HG03432 (cell line): ENCODE results near the gene VPS4B.

ENCODE experiments used
- ATAC-seq: cut with Tn5 transposase; IDR thresholded peaks from one replicate; pipeline ENCODE4 v1.9.1; 2021; ENCODE audit warnings: mild to moderate bottlenecking, moderate library complexity; ENCODE audit not compliant: unreplicated experiment

Gene VPS4B

DNA sequence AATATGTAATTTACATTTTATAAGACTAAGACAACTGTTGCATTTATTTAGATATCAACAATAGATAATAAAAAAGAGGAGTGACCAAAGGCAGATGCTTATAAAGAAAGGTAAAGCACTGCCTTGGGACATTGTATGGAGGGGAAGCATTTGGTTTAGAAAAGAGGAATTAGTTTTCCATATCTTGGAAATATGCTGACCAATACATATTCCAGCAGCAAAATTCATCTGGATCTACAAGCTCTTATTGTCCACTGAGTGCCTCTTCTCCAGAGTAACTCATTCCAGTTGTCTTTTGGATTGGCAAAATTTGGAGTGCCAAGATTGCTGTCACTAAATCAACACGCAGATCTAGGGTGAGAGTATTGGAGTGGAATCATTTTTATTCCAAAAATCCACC lies 8.9 kb upstream of the VPS4B start:
- no peak for ATAC-seq

DNA sequence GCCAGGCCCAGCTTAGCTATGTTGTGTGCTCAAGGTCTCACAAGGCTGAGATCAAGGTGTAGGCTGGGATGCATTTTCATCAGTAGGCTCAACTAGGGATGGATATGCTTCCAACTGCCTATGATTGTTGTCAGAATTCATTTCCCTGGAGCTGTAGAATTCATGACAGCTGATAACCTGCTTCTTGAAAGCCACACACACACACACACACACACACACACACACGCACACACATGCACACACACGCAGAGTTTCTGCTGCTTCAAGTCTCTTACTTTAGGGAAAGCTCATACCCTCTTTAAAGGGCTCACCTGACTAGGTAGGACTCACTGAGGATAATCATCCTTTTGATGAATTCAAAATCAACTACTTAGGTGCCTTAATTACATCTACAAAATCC lies 8.2 kb upstream of the VPS4B start:
- ATAC-seq, result no peak

DNA sequence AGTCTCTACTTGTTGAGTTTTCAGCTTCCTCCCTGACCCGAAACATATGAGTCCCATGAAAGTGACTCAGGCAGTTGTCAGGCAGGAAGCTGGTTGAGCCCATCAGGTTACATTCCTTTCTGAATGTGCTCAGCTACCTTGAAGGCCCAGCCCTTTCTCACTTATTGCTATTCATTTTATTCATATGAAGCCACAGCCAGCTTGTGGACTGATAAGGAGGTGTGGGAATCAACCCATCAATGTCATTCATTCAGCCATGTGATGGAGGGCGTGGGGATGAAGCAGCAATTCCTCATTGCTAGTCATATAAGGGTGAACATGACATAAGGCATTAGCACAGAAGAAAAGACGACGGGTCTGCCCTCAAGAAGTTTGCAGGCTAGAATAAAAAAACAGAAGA lies 5.3 kb upstream of the VPS4B start:
- ATAC-seq, result no peak

DNA sequence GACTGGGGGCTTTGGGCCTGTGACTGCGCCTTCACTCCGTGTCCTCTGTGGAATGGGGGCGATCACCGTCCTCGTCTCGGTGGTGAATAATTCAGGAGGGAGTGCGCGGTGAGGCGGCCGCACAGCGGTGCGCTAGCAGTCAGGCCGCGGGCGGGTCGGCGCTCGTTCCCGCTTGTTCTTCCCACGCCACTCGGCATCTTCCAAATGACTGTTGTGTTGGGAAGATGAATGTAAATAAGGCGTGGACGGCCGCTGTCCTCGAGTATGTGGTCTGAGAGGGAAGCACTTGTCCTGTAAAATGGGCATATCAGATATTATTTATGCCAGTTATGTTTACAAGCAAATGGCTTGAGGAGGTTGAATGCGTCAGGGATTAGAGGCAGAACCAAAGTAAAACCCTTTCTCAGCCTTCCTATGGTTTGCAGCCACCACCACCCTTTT lies 608 bp upstream of the VPS4B start:
- peak; percentile 35 for ATAC-seq

DNA sequence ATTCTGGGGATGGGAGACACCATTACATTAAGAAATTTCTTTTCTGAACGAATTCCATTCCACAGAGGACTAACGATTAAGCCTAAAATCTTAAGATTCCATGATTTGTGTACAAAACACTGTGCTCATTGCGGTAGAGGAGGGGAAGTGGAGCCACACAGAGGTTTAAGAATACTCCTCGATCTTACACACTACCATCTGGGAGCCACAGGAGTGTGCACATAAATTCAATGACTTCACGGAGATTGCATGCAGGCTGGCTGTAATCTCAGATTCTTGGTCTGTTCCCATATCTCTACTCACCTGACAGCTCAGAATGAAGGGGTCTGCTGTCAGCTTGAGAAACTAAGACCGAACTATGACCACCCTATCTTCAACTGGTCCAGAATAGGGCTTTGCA lies 762 bp downstream of the VPS4B start:
- ATAC-seq, result no peak

DNA sequence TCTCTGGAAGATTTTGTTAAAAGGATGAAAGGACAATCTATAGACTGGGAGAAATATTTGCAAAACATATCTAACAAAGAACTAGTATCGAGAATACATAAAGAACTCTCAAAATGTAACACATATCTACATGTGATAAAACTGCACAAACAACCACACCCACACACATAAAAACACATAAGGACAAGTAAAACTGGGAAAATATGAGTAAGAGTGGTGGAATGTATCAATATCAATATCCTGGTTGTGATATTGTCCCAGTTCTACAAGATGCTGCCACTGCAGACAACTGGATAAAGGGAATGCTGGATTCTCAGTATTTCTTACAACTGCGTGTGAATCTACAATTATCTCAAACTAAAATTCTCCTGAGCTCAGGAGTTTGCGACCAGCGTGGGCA lies 9.3 kb downstream of the VPS4B start:
- ATAC-seq, result no peak

DNA sequence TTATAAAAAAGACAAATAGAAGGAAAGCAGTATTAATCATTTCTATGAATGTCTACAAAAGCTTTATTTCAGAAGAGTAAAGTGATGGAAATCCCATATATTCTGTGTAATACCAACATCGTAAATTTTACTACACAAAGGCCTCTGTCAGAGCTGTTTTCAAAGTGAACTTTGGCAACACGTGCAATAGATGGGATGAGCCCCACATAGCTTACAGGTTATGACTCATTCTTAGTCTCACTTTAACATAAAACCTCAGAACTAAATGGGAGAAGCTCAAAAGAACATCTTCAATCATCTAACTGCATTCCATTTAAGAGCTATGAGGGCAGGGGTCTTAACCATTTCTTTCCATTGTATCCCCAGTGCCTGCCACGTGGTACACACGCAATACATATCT lies 11.5 kb downstream of the VPS4B start:
- ATAC-seq, result no peak

DNA sequence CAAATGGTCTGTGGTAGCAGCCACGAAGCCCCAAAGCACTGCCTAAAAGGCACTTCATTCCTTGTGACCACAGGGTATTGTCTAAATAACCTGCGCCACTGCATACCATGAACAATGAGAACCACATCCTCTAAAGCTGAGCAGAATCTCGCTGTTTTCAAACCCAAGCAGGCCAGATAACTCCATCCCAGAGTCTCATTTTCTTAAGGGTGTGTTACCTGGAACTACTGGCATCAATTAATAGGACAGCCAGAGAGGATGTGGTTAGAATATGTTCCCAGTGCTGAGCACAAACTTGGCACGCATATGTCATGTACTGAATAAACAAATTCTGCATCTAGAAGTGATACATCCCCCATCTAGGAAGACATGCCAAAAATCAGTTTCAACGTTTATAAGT lies 13.0 kb downstream of the VPS4B start:
- no peak for ATAC-seq

DNA sequence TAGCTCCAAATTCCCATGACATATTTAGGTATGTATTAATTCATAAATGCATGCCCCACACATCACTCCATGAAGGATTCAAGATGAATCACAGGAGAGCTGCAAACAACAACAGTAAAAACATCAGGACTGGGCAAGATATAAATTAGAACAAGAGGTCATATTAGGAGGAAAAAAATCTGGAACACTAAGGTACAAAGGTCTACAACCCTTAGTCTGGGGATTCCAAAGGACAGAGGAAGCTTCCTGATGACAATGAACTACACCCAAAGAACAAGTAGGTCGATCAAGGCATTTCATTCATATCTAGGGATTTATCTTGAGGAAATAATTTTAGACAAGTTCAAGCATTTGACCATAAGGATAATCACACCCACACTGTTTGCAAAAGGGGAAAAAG lies 14.5 kb downstream of the VPS4B start:
- no peak for ATAC-seq

DNA sequence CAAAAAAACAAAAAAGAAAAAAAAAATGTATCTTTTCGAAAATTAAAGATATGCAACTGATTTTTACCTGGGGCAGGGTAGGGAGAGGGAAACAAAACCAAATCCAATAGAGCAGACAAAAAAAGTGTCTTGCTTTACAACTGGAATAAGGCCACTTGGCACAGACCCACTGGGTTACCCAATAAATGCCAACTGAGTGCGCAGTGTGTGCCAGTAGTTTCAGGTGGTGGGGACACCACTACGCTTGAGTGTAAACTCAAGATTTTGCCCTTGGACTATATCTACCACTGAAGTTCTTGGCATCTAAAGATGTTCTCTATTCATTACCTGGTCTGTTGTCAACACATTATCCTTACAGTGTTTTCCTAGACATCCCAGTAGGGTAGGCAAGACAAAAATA lies 16.3 kb downstream of the VPS4B start:
- no peak for ATAC-seq

DNA sequence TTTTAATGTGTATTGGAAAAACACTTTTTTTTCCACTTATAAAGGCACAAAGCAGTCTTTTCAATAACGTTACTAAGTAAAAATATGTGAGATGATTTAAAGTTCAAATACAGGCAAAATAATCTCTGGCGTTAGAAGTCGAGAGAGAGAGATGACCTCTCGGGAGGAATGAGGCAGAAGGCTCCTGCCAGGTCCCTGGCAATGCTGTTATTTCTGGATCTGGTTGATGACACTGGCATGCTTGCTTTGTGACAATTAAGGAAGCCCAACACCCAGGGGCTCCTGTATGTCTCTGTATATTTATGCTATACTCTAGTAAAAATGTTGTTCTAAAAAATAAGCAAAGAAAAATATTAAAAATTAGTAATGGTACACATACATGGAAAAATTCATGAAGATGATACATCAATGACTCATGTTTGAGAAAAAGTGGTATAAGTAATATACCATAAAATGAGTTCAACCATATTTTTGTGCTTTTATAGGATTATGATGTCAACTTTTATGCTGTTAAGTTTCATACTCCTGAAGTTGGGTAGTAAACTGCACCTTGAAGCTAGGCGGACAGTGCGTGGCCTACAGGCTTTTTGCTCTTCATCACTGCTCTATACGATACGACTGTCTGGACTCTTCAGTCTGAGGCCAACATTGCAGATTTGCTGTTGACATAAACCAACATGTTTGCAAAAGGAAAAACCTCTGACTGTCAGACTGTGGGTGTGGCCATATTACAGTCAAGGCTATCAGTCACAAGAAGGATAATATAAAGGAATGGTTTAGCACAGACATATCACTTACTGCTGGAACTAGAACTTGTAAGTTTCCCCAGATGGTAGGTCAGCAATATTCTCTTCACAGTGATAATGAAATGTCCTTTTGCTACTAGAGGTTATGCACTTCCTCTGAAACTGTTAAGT lies 19.8 kb downstream of the VPS4B start:
- no peak for ATAC-seq

DNA sequence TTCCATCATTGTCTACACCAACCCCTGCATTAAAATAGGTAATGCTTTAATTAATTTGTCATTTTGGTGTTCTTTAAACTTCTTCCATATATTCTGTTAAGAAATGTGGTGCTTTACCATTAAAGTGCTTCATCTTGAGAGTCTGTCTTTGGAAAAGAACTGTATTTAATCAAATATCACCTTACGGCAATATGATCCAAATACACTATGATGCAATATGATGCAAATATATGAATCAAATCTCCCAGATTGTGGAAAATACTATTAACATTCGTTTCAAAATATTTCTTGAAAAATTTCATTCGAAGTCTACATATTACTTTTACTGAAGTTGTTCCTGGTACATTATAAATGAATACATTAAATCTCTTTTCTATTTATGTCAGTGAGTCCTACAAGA lies 23.0 kb downstream of the VPS4B start:
- no peak for ATAC-seq

DNA sequence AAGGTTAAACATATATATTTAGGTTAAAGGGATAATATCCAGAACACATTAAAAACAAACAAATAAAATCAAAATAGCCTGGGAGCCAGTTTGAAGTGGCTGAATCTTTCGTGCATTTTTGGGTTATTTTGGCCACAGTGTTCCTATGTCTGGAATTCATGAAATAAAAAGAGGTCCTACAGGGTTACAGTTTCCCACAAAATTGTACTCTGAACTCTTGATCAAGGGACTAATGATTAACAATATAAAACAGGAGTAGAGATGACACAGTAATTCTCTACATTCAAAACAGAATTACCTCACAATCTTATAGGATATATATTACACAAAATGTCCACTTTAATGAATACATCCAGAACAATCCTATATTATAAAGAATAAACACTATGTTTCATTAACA lies 24.9 kb downstream of the VPS4B start:
- ATAC-seq, result no peak

DNA sequence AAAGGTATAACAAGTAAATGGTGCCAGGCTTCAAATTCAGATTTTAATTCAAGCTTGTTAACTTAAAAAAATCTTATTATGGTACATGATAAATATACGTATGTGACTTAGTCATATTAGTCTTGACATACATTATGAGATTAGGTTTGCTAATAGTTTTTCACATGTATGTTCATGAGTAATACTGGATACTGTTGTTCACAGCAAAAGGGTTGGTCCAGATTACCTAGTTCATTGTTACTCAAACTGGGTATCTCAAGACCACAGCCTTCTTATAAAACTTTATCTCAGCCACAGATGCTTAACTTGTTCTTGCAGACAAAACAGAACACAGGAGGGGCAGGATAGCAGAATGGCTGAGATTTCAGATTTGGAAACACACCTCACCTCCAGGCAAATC lies 26.8 kb downstream of the VPS4B start:
- ATAC-seq, result no peak

DNA sequence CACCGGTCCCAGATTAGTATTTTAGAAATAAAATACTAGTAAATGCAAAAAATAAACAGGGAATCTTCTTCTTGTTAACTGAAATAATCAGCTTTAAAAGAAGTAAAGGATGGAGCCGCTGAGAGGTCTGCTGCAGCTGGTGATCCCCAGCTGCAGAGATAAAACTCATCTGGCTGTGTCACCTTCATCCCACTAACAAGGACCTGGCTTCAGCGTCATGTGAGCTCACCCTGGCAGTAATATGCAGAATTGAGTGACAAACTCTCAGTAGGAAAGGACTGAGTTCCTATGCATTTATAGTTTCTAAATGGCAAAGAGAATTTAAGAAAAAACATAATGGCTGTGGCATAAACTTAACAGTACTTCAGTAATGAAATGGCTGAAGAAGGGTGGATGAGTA lies 27.3 kb downstream of the VPS4B start:
- no peak for ATAC-seq

DNA sequence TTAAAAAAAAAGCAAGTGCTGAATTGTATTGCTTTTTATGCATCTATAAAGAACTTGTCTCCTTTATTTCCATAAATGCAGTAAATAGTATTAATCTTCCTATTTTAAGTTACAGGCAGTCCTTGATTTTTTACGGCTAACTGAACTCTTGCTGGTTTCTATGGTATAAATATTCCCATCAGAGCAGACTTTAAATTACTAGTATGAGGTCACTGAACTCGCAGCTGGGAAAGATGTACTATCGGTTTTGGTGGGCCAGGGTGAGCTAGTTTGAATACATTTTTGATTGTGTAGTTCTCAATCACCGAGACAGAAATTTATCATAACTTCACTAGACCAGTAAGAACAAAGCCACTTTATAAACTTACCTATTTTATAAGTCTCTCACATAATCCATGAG lies 34.4 kb downstream of the VPS4B start:
- ATAC-seq, result no peak

DNA sequence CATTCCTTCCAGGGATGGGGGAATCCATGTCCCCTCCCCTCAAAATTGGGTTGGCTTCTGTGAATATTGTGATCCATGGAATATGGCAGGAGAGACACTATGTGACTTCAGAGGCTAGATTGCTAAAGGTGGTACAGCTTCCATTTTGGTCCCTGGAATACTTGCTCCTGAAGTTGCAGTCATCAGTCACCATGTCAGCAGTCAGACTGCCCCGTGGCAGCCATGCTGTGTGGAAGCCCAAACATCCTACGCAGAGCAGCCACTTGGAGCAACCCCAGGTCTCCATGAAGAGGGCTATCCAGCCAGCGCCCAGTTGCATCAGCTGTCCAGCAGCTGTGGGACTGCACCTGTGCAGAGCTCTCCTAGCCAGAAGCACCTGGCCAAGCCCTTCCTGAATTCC lies 39.4 kb downstream of the VPS4B start:
- ATAC-seq, result no peak

DNA sequence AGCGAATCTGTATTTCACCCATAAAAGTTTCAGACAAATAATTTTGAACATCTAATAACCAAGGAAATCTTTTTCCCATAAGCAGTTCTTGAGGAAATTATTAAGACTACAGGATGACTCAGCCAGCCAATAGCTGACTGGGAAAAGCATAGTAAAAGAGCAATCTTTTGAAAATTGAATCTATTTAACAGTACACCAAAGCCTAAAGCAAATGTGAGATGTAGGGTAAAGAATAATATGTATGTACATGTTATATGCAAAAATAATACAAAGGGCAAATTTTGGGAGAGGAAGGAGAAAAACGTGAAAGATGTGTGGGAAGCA lies 42.7 kb downstream of the VPS4B start:
- ATAC-seq, result no peak

DNA sequence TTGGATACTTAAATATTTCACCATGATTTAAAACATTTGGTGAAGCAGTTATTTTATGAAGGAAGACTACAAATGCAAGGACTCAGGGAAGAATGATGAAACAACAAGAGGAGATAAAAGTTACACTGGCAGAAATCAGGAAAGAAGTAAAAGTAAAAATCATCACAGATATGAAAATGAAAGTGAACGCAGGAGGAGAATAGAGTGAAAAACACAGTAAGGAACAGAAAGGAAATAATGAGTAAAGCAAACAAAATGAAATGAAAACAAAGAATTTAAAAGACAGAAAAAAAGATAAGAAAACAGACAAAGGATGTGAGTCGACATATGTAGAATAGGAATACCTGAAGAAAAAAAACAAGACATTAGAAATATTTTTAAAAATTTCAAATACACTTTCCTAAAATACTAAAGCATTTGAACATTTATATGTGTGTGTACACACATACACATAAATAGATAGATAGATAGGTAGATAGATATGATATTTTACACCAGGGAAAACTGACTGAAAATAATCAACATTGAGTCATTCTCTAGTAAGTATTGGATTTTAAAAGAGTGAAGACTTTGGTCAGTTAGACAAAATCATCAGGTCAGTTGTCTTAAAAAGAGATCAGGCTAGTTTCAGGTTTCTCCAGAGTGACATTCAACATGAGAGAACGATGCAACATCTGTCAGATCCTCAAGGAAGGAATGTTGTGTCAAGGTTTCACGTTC lies 43.2 kb downstream of the VPS4B start:
- peak; percentile 77 for ATAC-seq

DNA sequence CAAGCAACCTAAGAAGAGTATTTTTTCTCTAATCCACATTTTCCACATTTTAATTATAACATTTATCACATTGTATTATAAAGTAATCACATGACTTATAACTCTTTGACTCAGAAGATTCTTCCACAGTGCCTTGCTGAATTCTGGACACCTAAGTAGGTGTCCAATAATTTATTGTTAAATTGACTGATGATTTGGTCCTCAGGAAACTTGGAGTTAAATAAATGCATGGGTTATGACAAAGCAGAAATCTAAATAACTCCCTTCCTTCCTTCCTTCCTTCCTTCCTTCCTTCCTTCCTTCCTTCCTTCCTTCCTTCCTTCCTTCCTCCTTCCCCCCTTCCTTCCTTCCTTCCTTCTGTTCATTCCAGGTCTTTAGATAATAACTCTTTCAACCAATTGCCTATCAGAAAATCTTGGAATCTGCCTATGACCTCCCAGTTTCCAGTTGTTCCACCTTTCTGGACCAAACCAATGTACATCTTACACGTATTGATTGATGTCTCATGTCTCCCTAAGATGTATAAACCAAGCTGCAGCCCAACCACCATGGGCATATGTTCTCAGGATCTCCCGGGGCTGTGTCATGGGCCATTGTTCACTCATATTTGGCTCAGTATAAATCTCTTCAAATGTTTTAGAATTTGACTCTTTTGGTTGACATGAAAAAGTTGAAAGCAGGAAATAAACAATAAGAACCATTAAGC lies 44.8 kb downstream of the VPS4B start:
- ATAC-seq, result no peak

DNA sequence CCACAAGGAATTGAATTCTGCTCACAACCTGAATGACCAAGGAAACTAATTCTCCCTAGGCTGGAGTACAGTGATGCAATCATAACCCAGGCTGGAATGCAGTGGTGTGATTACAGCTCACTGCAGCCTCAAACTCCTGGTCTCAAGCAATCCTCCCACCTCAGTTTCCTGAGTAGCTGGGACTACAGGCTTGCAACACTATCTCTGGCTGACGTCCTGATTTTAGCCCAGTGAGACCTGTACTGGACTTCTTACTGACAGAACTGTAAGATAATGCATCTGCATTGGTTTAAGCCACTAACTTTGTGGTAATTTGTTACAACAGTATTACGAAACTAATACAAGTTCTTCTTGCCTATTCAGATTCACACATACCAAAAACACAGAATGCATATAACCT lies 45.7 kb downstream of the VPS4B start:
- ATAC-seq, result no peak

DNA sequence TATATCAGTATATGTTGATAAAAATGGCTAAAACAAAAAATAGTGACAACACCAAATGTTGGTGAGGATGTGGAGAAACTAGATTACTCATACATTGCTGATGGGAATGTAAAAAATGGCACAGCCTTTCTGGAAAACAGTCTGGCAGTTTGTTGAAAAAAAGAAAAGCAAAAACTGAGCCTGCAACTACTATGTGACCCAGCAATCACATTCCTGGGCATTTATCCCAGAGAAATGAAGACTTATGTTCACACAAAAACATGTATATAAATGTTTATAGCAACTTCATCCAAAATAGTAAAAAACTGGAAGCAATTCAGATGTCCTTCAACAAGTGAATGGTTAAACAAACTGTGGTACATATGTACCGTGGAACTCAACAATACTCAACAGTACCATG lies 47.7 kb downstream of the VPS4B start:
- ATAC-seq, result no peak
